ENCODE data around the gene TTC1. TPM values are rescaled to one million over a fixed set of nuclear protein-coding genes. Genes with fewer than 3 reads are reported as not detected.

TTC1 gene
- total RNA-seq, 1 experiment from 2014 or later, result 53.0 TPM

- Histone ChIP-seq H3K9me3 (no peaks in the 10 kb centered on the region), H3K27me3 (replicated peaks; ENCODE audit: control insufficient read depth, insufficient read depth, low read length) (no peaks in the 10 kb centered on the region), H3K4me3 (ENCODE audit: low read depth, low read length) (no peak overlapping the region), H3K4me1 (peaks cover 15% of the 10 kb centered on the region; the same call in 1 of the 2 replicates), H3K36me3 (ENCODE audit: control insufficient read depth, insufficient read depth, low read length) (no peaks in the 10 kb centered on the region; the same call in 1 of the 2 replicates)
- intact Hi-C loops (cut with micrococcal nuclease; ENCODE audit: unreplicated experiment), result no loop called here
- DNase-seq, result no peak
- no peaks in the 10 kb centered on the region for H3K27me3 Mint-ChIP-seq (ENCODE audit: insufficient read depth, unreplicated experiment)
- H3K27ac Mint-ChIP-seq (ENCODE audit: unreplicated experiment), result no peak overlapping the region
- BruUV-seq (replicated peaks), result no TSS peak
- CTCF ChIA-PET, result no interaction called here
- peaks cover 9% of the 10 kb centered on the region for H3K4me1 Mint-ChIP-seq (ENCODE audit: low read depth, unreplicated experiment)
- TF ChIP-seq CTCF (IDR thresholded peaks at IDR 0.05; ENCODE audit: insufficient read depth in 1 of 2, low read depth in 1 of 2, low read length in 1 of 2, severe bottlenecking in 1 of 2, unreplicated experiment in 1 of 2), result no peak
- H3K4me3 Mint-ChIP-seq (ENCODE audit: unreplicated experiment), result no peak overlapping the region
- peaks cover 14% of the 10 kb centered on the region for H3K36me3 Mint-ChIP-seq (ENCODE audit: insufficient read depth, unreplicated experiment)
- H3K9me3 Mint-ChIP-seq (ENCODE audit: unreplicated experiment), result no peaks in the 10 kb centered on the region
- POLR2A ChIA-PET, result no interaction called here
Measured at GRCh38 chr5:160087199-160087598, 78.3 kb downstream of the TTC1 start.

- Mint-ChIP-seq H3K4me3 (ENCODE audit: unreplicated experiment) (no peak overlapping the region), H3K27me3 (ENCODE audit: insufficient read depth, unreplicated experiment) (no peaks in the 10 kb centered on the region), H3K4me1 (ENCODE audit: low read depth, unreplicated experiment) (no peaks in the 10 kb centered on the region), H3K27ac (ENCODE audit: unreplicated experiment) (no peak overlapping the region), H3K36me3 (ENCODE audit: insufficient read depth, unreplicated experiment) (peaks cover 30% of the 10 kb centered on the region), H3K9me3 (ENCODE audit: unreplicated experiment) (no peaks in the 10 kb centered on the region)
- no peaks in the 10 kb centered on the region; the same call in 1 of the 2 replicates for H3K36me3 ChIP-seq (ENCODE audit: control insufficient read depth, insufficient read depth, low read length)
- peaks cover 2% of the 10 kb centered on the region; the same call in 1 of the 2 replicates for H3K4me1 ChIP-seq
- intact Hi-C loops (cut with micrococcal nuclease; ENCODE audit: unreplicated experiment), result no loop called here
- TF ChIP-seq CTCF (IDR thresholded peaks at IDR 0.05; ENCODE audit: insufficient read depth in 1 of 2, low read depth in 1 of 2, low read length in 1 of 2, severe bottlenecking in 1 of 2, unreplicated experiment in 1 of 2), result no peak
- no peak overlapping the region for H3K4me3 ChIP-seq (ENCODE audit: low read depth, low read length)
- H3K27me3 ChIP-seq (replicated peaks; ENCODE audit: control insufficient read depth, insufficient read depth, low read length), result no peaks in the 10 kb centered on the region
- H3K9me3 ChIP-seq, result no peaks in the 10 kb centered on the region
- no peak for DNase-seq
- ChIA-PET POLR2A (no interaction called here), CTCF (no interaction called here)
- no TSS peak for BruUV-seq (replicated peaks)
Measured at GRCh38 chr5:160088805-160089204, 79.9 kb downstream of the TTC1 start.

GRCh38 chr5:160089531-160089930, 80.6 kb downstream of the TTC1 start:
- no peak overlapping the region for H3K27ac Mint-ChIP-seq (ENCODE audit: unreplicated experiment)
- BruUV-seq (replicated peaks), result no TSS peak

More at GRCh38 chr5:160089531-160089930, 80.6 kb downstream of the TTC1 start:
- POLR2A ChIA-PET, result no interaction called here
- no peaks in the 10 kb centered on the region for H3K9me3 Mint-ChIP-seq (ENCODE audit: unreplicated experiment)
- Histone ChIP-seq H3K27me3 (replicated peaks; ENCODE audit: control insufficient read depth, insufficient read depth, low read length) (no peaks in the 10 kb centered on the region), H3K4me3 (ENCODE audit: low read depth, low read length) (no peak overlapping the region), H3K4me1 (no peaks in the 10 kb centered on the region), H3K36me3 (ENCODE audit: control insufficient read depth, insufficient read depth, low read length) (no peaks in the 10 kb centered on the region; the same call in none of the 2 replicates), H3K9me3 (no peaks in the 10 kb centered on the region)
- no peaks in the 10 kb centered on the region for H3K4me1 Mint-ChIP-seq (ENCODE audit: low read depth, unreplicated experiment)
- CTCF ChIA-PET, result no interaction called here
- no peak for DNase-seq
- no peak for TF ChIP-seq CTCF (IDR thresholded peaks at IDR 0.05; ENCODE audit: insufficient read depth in 1 of 2, low read depth in 1 of 2, low read length in 1 of 2, severe bottlenecking in 1 of 2, unreplicated experiment in 1 of 2)
- no peaks in the 10 kb centered on the region for H3K27me3 Mint-ChIP-seq (ENCODE audit: insufficient read depth, unreplicated experiment)
- intact Hi-C loops (cut with micrococcal nuclease; ENCODE audit: unreplicated experiment), result no loop called here
- no peak overlapping the region for H3K4me3 Mint-ChIP-seq (ENCODE audit: unreplicated experiment)
- peaks cover 37% of the 10 kb centered on the region for H3K36me3 Mint-ChIP-seq (ENCODE audit: insufficient read depth, unreplicated experiment)

All from Caco-2 (cell line).